Adrenal gland (tissue), 5 donors: ENCODE measurements around the gene CAPSL.

Experiments
- POLR2A ChIP-seq, 2 donors: fragments of 450-650 bp; IDR thresholded peaks; one replicate each; pipeline ENCODE4 v1.6.1; 2017; ENCODE audit warnings: antibody characterized with exemption in 2 of 2, mild to moderate bottlenecking in 2 of 2, moderate library complexity in 1 of 2
- TF ChIP-seq, protein P1 (sequence below), 6 experiments: fragments of 450-650 bp in 4 of 6; fragments of 200-600 bp in 2 of 6; sonication (generic) in 1 of 6; IDR thresholded peaks; 1 replicate in 5 of 6; 2 replicates in 1 of 6; pipeline versions ENCODE4 v1.5.1 to v1.8.0; 2016 to 2021; ENCODE audit warnings: antibody characterized with exemption in 6 of 6, mild to moderate bottlenecking in 2 of 6, moderate library complexity in 1 of 6
- donor health status: DM: no; HTN: no; CAD: no.

DNA sequence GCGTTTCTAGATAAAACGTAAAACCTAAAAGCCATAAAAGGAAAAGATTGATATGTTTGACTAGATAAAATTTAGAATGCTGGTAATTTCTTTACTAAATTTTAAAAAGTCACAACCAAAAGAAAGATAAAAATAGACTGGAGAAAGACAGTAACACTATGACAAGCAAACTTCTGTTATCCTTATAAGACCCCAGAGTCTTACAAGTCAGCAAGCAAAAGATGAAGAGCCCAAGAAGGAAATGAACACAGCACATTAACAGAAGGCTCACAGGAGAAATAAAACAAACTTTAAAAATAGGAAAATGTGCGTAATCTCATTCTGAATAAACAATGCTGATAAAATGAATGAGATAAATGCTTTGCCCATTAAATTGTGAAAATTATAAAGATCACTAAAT lies 52.0 kb downstream of the CAPSL start:
- TF ChIP-seq, protein P1, sequence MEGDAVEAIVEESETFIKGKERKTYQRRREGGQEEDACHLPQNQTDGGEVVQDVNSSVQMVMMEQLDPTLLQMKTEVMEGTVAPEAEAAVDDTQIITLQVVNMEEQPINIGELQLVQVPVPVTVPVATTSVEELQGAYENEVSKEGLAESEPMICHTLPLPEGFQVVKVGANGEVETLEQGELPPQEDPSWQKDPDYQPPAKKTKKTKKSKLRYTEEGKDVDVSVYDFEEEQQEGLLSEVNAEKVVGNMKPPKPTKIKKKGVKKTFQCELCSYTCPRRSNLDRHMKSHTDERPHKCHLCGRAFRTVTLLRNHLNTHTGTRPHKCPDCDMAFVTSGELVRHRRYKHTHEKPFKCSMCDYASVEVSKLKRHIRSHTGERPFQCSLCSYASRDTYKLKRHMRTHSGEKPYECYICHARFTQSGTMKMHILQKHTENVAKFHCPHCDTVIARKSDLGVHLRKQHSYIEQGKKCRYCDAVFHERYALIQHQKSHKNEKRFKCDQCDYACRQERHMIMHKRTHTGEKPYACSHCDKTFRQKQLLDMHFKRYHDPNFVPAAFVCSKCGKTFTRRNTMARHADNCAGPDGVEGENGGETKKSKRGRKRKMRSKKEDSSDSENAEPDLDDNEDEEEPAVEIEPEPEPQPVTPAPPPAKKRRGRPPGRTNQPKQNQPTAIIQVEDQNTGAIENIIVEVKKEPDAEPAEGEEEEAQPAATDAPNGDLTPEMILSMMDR (IDR thresholded peaks at IDR 0.05), result no peak
- no peak for TF ChIP-seq POLR2A (IDR thresholded peaks at IDR 0.05)
